ENCODE results near the gene KSR2.

The KSR2 gene

GRCh38 chr12:117494833-117495655 is 473.7 kb downstream of the KSR2 start:
- no peak for DNase-seq (ENCODE audit: low read depth)

- DNase-seq (ENCODE audit: low read depth) = no peak
Observed at GRCh38 chr12:117491711-117492110, 477.1 kb downstream of the KSR2 start.

- DNase-seq (ENCODE audit: low read depth) = no peak
Observed at GRCh38 chr12:117490130-117490529, 478.7 kb downstream of the KSR2 start.

- DNase-seq (ENCODE audit: low read depth) = peak; percentile 15
Observed at GRCh38 chr12:117489671-117490070, 479.1 kb downstream of the KSR2 start.

- peak; percentile 67 for DNase-seq (ENCODE audit: low read depth)
Observed at GRCh38 chr12:117486840-117487659, 481.7 kb downstream of the KSR2 start.

GRCh38 chr12:117485984-117486839 is 482.6 kb downstream of the KSR2 start:
- DNase-seq (ENCODE audit: low read depth) = no peak

GRCh38 chr12:117484901-117485300 is 483.9 kb downstream of the KSR2 start:
- no peak for DNase-seq (ENCODE audit: low read depth)

GRCh38 chr12:117483501-117483900 is 485.3 kb downstream of the KSR2 start:
- DNase-seq (ENCODE audit: low read depth) = no peak

GRCh38 chr12:117481470-117481869 is 487.3 kb downstream of the KSR2 start:
- DNase-seq (ENCODE audit: low read depth) = no peak

GRCh38 chr12:117476341-117476740 is 492.4 kb downstream of the KSR2 start:
- no peak for DNase-seq (ENCODE audit: low read depth)

- no peak for DNase-seq (ENCODE audit: low read depth)
Observed at GRCh38 chr12:117473856-117474255, 494.9 kb downstream of the KSR2 start.

GRCh38 chr12:117472983-117473382 is 495.8 kb downstream of the KSR2 start:
- no peak for DNase-seq (ENCODE audit: low read depth)

- no peak for DNase-seq (ENCODE audit: low read depth)
Observed at GRCh38 chr12:117470804-117471203, 498.0 kb downstream of the KSR2 start.

GRCh38 chr12:117469883-117470483 is 498.8 kb downstream of the KSR2 start:
- no peak for DNase-seq (ENCODE audit: low read depth)

- DNase-seq (ENCODE audit: low read depth) = no peak
Observed at GRCh38 chr12:117468016-117468415, 500.8 kb downstream of the KSR2 start.

GRCh38 chr12:117467588-117467987 is 501.2 kb downstream of the KSR2 start:
- DNase-seq (ENCODE audit: low read depth) = no peak

GRCh38 chr12:117466677-117467362 is 502.0 kb downstream of the KSR2 start:
- no peak for DNase-seq (ENCODE audit: low read depth)

- no peak for DNase-seq (ENCODE audit: low read depth)
Observed at GRCh38 chr12:117461732-117462131, 507.1 kb downstream of the KSR2 start.

- DNase-seq (ENCODE audit: low read depth) = no peak
Observed at GRCh38 chr12:117459229-117459628, 509.6 kb downstream of the KSR2 start.

GRCh38 chr12:117457189-117457588 is 511.6 kb downstream of the KSR2 start:
- DNase-seq (ENCODE audit: low read depth) = no peak

GRCh38 chr12:117456076-117456475 is 512.7 kb downstream of the KSR2 start:
- no peak for DNase-seq (ENCODE audit: low read depth)
